ENCODE measurements around the gene NUBPL.
"Not testable (repeated sequence)": the region's sequence is repeated elsewhere in the genome, so short reads cannot be mapped to it uniquely, and the experiment has no call there.

Gene NUBPL

GRCh38 chr14:31825459-31825858 is 264.3 kb downstream of the NUBPL start:
- DNase-seq = no peak

- DNase-seq = no peak
Measured at GRCh38 chr14:31827325-31827724, 266.1 kb downstream of the NUBPL start.

DNA sequence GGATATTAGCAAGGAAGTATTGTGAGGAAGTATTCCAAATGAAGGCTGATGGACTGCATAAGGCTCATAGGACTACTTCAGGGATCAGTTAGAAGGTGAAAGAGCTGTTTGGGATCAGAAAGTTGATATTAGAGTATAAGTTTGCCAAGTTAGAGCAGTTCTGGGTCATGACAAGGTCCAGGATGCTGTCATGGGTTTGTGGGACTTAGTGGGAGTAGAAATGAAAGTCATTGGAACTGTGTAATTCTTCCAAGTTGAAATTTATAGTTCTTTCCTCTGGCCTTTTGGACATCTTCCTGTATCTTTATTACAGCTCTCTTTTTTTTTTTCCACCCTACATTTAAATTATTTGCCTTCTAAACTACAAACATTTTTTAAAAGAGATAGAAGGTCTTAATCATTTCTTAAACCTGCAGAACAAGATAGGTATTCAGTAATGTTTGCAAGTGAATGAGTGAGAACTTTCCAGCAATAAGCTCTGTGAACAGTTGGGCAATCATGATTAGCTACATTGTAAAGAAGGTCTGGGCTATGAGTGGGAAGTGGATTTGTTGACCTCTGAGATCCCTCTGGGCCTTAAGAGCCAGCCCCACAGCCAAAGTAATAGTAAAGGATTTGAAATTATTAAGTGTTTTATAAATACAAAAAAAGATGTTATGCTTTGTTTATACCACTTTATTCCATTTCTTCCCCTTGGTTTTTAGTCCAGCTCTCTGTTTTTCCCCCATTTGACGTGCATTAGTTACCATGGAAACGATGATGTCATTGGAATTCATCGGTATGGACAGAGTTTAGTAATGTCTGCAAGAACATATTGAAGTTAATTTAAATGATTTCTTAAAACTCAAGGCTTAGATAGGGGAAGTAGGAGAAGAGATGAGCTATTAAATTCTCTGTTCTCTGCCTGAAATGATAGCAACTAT is 268.0 kb downstream of the NUBPL start:
- no peak for DNase-seq

DNA sequence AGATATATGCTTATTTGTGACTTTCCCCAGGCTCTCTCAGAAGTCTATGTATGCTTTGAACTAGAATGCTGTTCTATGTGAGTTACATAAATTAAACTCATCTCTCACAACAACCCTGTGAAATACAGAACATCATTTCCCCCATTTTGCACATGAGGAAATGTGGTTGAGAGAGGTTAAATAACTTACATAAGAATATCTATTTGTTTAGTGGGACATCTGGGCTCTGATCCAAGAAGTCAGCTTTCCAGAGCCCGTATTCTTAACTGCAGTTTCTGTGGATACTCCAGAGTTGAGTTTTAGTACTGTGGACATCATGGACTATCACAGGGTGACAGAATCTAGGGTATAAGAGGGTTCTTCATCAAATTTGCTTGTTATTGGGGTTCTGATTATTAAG is 273.4 kb downstream of the NUBPL start:
- DNase-seq = no peak

DNA sequence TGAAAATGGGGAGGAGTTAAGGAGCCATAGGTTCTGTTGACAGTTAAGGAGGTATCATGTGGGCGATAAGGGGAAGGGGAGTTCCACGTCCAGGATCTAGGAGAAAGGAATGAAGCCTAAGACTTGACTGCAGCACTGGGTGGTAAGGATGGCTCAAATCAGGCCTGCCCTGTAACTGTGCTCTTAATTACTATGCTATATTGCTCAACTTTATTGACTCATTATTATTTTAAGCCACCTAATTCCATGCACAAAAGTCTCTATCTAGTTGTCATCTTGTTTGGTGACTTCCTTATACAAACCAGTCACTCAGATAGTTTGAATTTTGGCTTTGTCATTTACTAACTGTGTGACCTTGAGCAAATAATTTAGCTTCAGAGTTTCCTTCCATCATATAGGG is 273.8 kb downstream of the NUBPL start:
- no peak for DNase-seq

GRCh38 chr14:31837031-31837430 is 275.8 kb downstream of the NUBPL start:
- DNase-seq = no peak

DNA sequence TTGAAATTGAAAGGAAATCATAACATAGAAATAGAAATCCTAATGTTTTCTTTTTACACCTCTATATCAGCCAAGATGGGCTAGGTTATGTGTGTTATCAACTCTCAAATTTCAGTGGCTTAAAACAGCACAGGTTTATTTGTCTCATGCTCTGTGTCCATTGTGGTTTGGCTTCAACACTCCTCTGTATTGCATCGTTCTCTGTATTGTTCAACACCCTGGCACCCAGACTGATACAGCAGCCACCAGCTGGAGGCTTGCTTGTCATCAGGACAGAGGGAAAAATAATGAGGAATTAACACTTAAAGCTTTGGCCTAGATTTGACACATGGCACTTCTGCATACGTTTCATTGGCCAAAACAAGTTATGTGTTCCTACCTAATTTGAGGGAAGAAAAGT is 281.7 kb downstream of the NUBPL start:
- DNase-seq = peak in 1 of 2 experiments; percentile 42

- DNase-seq = no peak
Measured at GRCh38 chr14:31843361-31844091, 282.3 kb downstream of the NUBPL start.

DNA sequence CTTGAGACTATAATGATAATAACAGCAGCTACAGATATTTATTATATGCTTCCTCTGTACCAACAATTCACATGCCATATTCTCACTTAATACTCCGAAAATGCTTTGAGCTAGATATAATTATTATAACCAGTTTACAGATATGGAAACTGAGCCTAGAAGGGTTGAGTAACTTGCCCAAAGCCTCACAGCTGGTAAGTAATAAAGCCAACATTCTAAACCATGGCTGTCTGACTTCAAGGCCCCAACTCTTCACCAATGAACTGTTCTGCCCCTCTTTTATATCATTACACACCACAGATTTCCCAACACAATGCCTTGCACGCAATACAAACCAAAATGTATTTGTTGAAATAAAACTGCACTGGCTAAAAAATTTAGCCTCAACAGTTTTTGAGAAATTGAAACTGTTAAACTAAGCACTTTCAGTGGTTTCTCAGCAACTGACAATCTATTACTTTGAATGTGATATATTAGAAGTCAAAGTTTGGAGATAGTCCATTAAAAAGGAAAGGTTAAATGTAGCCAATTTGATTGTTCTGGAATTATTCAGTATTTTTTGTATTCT is 293.4 kb downstream of the NUBPL start:
- no peak for DNase-seq

DNA sequence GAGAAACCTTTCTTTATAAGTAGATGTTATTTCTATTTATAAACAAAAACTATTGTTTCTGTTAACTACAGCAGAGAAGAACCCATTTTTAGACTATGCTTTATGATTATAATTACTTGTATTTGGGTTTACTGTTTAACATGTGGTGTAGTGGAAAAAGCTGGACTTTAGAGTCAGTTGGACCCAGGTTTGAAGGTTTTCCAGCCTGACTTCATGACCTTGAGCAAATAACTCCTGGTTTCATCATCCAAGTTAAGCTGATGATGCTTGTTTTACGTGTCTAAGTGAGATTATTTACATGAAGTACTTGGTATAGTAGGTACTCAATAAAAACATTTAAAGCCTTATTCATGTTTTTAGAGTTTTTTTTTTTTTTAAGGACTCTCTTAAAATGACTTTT is 294.1 kb downstream of the NUBPL start:
- DNase-seq = no peak

GRCh38 chr14:31856003-31856402 is 294.8 kb downstream of the NUBPL start:
- not testable (repeated sequence) for DNase-seq

GRCh38 chr14:31858868-31859267 is 297.7 kb downstream of the NUBPL start:
- no peak for DNase-seq

DNA sequence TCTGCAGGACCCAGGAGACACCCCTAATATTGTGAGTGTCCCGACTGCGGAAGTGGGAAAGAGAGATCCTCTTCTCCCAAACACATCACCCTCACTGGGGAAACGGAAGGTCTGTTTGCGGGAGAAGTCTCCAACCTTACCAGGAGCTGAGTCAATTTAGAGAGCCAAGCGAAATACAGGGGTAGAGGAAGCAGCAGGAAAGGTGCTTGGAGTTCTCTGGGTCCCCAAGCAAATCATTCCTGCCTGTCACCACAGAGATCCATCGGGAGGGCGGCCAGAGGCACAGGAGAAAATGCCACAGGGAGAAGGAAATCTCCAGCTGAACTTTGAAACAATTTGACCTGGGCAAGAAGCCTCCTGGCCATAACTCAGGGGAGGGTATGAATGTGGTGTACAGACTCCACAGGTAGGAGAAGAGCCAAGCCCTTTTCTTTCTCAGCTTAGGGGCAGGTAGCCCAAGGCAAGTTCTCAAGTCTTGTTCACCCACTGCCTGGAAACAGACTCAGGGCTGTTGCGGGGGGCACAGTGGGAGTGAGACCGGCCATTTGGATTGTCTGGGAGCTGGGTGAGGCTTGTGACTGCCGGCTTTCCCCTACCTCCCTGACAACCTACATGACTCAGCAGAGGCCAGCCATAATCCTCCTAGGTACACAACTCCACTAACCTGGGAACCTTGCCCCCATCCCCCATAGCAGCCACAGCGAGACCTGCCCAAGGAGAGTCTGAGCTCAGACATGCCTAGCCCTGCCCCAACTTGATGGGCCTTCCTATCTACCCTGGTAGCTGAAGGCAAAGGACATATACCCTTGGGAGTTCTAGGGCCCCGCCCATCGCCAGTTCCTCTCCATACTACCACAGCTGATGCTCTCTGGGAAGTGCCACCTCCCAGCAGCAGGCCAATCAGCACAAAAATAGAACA is 304.0 kb downstream of the NUBPL start:
- no peak for DNase-seq

GRCh38 chr14:31867570-31867969 is 306.4 kb downstream of the NUBPL start:
- no peak for DNase-seq

DNA sequence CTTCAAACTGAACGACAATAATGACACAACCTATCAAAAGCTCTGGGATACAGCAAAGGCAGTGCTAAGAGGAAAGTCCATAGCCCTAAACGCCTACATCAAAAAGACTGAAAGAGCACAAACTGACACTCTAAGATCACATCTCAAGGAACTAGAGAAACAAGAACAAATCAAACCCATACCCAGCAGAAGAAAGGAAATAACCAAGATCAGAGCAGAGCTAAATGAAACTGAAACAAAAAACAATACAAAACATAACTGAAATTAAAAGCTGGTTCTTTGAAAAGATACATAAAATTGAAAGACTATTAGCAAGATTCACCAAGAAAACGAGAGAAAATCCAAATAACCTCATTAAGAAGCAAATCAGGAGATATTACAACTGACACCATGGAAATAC is 306.9 kb downstream of the NUBPL start:
- not testable (repeated sequence) for DNase-seq

DNA sequence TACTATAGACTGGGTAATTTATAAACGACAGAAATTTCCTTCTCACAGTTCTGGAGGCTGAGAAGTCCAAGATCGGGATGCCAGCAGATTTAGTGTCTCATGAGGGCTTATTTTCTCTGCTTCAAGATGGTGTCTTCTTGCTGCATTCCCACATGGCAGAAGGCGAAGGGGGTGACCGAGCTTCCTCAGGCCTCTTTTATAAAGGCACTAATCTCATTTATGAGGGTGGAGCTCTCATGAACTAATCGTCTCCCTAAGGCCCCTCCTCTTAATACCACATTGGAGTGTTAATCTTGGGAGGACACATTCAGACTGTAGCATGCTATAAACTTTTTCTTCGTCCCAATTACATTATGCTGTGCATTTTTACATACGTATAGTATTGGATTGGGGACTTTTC is 315.5 kb downstream of the NUBPL start:
- DNase-seq = peak; percentile 90 to 94

- DNase-seq = peak; percentile 76 to 89
Measured at GRCh38 chr14:31877255-31877798, 316.1 kb downstream of the NUBPL start.

DNA sequence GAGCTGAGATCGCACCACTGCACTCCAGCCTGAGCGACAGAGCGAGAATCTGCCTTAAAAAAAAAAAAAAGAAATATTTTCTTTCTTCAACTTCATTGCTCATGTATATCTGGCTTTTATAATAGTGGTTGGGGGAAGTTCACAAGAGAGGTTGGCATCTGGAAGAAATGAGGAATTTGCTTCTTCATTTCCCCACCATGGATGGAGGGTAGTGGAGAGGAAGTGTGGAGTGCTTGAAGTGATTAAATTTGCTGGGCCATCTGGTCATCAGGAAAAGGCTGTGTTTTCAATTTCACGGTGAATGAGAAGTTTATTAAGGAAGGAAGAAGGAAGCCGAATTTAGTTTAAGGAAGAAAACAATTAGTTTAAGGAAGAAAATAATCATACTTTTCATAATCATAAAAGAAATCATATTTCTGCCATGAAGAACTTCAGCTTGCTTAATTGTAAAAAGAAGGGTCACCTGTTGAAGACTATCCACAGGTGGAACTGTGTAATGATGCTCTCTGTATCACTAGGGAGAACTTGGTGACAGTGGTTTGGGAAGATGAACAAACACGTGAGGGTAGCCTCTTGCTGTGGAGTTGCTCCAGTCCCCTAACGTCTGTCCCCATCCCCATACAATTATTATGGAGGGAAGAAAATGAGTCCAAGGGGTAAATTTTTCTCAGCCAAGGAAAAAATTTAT is 318.6 kb downstream of the NUBPL start:
- peak; percentile 40 to 85 for DNase-seq

DNA sequence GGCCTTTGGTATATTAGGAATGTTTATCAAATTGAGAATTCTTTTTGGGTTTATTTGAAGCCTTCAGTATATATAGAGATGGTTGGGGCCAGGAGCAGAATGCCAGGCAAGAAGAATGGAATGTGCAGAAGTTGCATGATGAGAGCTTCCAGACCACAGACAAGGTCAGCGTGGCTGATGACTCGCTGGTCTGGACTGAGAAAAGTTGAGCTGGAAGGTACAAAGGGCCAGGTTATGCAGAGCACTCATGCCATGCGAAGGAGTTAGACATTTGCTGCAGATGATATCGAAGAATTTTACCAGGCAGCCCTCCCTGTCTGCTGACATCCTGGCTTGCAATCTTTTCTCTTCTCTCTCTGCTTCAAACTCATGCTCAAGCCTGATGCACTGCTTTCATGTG is 319.7 kb downstream of the NUBPL start:
- DNase-seq = no peak

DNA sequence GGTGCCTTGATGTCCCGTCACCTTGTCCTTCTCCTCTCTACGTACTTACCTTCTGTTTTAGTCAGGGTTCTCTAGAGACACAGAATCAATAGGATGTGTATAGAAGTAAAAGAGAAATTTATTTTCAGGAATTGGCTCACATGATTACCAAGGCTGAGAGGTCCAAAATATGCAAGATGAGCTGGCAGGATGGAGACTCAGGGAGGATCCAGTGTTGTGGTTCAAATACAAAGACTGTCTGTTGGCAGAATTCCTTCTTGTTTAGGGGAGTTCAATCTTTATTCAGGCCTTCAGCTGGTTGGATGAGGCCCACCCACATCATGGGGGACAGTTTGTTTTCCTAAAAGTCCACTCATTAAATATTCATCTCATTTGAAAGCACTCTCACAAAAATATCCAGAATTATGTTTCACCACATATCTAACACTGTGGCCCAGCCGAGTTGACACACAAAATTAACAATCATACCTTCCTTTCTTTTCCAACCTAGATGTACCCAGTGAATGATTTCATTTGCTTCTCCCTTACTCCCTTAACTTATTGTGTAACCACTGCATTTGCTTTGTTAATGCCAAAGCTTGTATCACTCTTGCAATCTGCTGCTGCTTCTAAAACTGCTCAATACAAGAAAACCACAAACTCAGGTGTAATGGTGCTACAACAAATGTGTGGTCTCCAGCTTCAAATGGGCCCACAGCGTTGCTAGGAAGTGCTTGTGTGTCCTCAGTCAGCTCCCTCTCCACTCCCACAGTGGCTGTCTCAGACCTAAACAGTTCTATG is 320.5 kb downstream of the NUBPL start:
- DNase-seq = no peak

DNA sequence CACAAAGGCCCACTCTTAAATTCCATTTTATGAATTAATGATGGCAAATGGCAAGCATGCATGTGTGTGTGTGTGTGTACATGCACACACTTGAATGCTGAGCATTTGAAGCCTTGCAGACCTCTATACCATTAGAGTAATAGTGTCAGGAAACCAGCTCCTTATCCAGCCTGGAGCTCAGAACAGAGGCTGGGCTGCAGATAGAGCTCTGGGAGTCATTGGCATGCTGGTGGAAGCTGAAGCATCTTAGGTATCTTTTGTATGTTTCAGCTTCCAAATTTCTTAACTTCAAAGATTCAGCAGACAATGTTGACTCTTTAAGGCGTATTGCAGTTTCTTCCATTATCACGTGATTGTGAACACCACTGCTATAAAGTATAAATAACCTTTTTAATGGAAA is 323.0 kb downstream of the NUBPL start:
- DNase-seq = no peak
